Urinary bladder (tissue), 4 donors: Measurements from ENCODE around the gene DYNLRB1. TPM values are rescaled to one million over a fixed set of nuclear protein-coding genes. Genes with fewer than 3 reads are reported as not detected.
"Not testable (repeated sequence)": the region's sequence is repeated elsewhere in the genome, so short reads cannot be mapped to it uniquely, and the experiment has no call there.

Source experiments
- DNase-seq: peaks from one replicate; pipeline ENCODE4 v3.0.0-alpha.2; 2015; ENCODE audit errors: extremely low spot score
- H3K27ac ChIP-seq: one replicate; pipeline ENCODE4 v1.5.1; 2013; ENCODE audit warnings: low read depth, mild to moderate bottlenecking, moderate library complexity
- H3K36me3 ChIP-seq: one replicate; pipeline ENCODE4 v1.6.1; 2013; ENCODE audit warnings: mild to moderate bottlenecking, moderate library complexity; ENCODE audit not compliant: insufficient read depth
- H3K4me1 ChIP-seq: one replicate; pipeline ENCODE4 v1.6.1; 2013; ENCODE audit warnings: mild to moderate bottlenecking, moderate library complexity; ENCODE audit not compliant: insufficient read depth
- H3K4me3 ChIP-seq: one replicate; pipeline ENCODE4 v1.5.1; 2013; ENCODE audit warnings: low read depth, low read length
- WGBS: extraction: QIAGEN DNeasy Blood & Tissue Kit; methylation state at CpG from one replicate; pipeline ENCODE4 v1.1.7; 2013; 5-methylcytosine and 5-hydroxymethylcytosine counted together
- polyA plus RNA-seq: library from polyadenylated mRNA; stranded (reverse); fragments of 200-250 nt; gene quantifications from one replicate; pipeline ENCODE4 v1.2.3, GENCODE V29; 2013
- total RNA-seq: library from RNA; depleted of rRNA; stranded (reverse); fragments of >200 nt; gene quantifications from one replicate; pipeline ENCODE4 v1.2.3, GENCODE V29; 2014
- donor health status: healthy with polysubstance abuse.
- donor health status: healthy.

DYNLRB1 gene
- total and polyA plus RNA-seq, 2 donors = 36.2 to 248 TPM

GRCh38 chr20:34495307-34495706 lies 20.9 kb upstream of the DYNLRB1 start:
- H3K4me3 ChIP-seq = no peak overlapping the region
- peaks cover 3% of the 10 kb centered on the region for H3K36me3 ChIP-seq
- DNase-seq = no peak
- WGBS = 92% methylated on average over 7 of the region's 7 CpGs
- no peaks in the 10 kb centered on the region for H3K4me1 ChIP-seq
- no peak overlapping the region for H3K27ac ChIP-seq

- DNase-seq = no peak
- H3K4me1 ChIP-seq = no peaks in the 10 kb centered on the region
- H3K27ac ChIP-seq = no peak overlapping the region
- peaks cover 3% of the 10 kb centered on the region for H3K36me3 ChIP-seq
- 93% methylated on average over 1 of the region's 1 CpG for WGBS
- H3K4me3 ChIP-seq = no peak overlapping the region
Observed at GRCh38 chr20:34495916-34496315, 20.3 kb upstream of the DYNLRB1 start.

DNA sequence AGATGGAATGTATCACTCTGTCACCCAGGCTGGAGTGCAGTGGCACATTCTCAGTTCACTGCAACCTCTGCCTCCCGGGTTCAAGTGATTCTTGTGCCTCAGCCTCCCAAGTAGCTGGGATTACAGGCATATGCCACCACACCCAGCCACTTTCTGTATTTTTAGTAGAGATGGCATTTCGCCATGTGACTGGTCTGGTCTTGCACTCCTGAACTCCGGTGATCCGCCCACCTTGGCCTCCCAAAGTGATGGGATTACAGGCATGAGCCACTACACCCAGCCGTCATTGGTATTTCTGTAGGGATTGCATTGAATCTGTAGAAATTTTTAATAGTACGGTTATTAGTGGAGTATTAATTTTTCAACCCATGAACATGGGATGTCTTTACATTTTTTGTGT lies 18.6 kb upstream of the DYNLRB1 start:
- H3K27ac ChIP-seq = not testable (repeated sequence)
- WGBS = 98% methylated on average over 6 of the region's 6 CpGs

GRCh38 chr20:34500823-34501222 lies 15.4 kb upstream of the DYNLRB1 start:
- Histone ChIP-seq H3K27ac (no peak overlapping the region), H3K4me3 (no peak overlapping the region), H3K4me1 (no peaks in the 10 kb centered on the region), H3K36me3 (peaks cover 2% of the 10 kb centered on the region)
- 99% methylated on average over 1 of the region's 1 CpG for WGBS
- no peak for DNase-seq

More for the DNA sequence above, 18.6 kb upstream of the DYNLRB1 start:
- not testable (repeated sequence) for DNase-seq, H3K36me3 ChIP-seq, H3K4me3 ChIP-seq, H3K4me1 ChIP-seq

GRCh38 chr20:34506480-34506879 lies 9.7 kb upstream of the DYNLRB1 start:
- no peak overlapping the region for H3K4me3 ChIP-seq
- H3K36me3 ChIP-seq = peaks cover 2% of the 10 kb centered on the region
- no peak for DNase-seq
- H3K27ac ChIP-seq = no peak overlapping the region
- WGBS = 91% methylated on average over 3 of the region's 3 CpGs
- H3K4me1 ChIP-seq = no peaks in the 10 kb centered on the region

DNA sequence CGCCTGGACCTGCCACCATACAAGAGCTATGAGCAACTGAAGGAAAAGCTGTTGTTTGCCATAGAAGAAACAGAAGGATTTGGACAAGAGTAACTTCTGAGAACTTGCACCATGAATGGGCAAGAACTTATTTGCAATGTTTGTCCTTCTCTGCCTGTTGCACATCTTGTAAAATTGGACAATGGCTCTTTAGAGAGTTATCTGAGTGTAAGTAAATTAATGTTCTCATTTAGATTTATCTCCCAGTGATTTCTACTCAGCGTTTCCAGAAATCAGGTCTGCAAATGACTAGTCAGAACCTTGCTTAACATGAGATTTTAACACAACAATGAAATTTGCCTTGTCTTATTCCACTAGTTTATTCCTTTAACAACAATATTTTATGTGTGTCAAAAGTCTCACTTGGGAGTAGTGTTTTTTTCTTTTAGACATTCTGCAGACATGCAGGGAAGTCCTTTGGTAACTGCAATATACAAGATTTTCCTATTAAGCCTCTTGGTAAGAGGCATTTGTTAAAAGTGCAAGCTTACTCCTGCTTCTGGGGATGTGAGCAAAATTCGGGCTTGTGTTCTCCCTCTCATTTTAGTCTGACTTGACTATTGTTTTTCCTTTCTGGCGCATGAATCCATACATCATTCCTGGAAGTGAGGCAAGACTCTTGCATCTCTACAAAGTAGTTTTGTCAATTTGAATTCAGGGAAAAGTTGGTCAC lies 8.4 kb upstream of the DYNLRB1 start:
- WGBS = 90% methylated on average over 4 of the region's 4 CpGs
- Histone ChIP-seq H3K36me3 (peaks cover 2% of the 10 kb centered on the region), H3K27ac (no peak overlapping the region), H3K4me1 (no peaks in the 10 kb centered on the region), H3K4me3 (no peak overlapping the region)
- no peak for DNase-seq

- no peak for DNase-seq
- Histone ChIP-seq H3K27ac (no peak overlapping the region), H3K4me1 (no peaks in the 10 kb centered on the region), H3K36me3 (peaks cover 2% of the 10 kb centered on the region), H3K4me3 (no peak overlapping the region)
- 92% methylated on average over 1 of the region's 1 CpG for WGBS
Observed at GRCh38 chr20:34510575-34510974, 5.6 kb upstream of the DYNLRB1 start.

DNA sequence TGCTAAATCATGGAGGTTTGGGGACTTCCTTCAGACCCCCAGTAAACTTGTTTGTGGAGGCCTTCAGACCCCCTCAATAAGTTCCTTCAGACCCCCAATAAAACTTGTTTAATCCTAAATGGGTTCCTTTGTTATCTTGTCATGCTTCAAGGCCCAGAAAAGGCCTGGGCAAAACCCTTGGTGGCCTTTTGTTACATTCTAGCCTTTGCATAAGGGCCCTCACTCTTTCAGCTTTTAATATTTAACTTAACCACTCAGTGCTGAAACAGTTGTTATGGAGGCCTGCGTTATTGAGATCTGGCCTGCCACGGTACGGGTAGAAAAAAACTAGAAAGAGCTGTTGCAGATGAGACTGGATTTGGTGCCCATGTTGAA lies 4.3 kb upstream of the DYNLRB1 start:
- no peak for DNase-seq
- WGBS = 90% methylated on average over 3 of the region's 3 CpGs
- H3K4me3 ChIP-seq = no peak overlapping the region
- H3K27ac ChIP-seq = no peak overlapping the region
- H3K36me3 ChIP-seq = peaks cover 2% of the 10 kb centered on the region
- H3K4me1 ChIP-seq = no peaks in the 10 kb centered on the region

DNA sequence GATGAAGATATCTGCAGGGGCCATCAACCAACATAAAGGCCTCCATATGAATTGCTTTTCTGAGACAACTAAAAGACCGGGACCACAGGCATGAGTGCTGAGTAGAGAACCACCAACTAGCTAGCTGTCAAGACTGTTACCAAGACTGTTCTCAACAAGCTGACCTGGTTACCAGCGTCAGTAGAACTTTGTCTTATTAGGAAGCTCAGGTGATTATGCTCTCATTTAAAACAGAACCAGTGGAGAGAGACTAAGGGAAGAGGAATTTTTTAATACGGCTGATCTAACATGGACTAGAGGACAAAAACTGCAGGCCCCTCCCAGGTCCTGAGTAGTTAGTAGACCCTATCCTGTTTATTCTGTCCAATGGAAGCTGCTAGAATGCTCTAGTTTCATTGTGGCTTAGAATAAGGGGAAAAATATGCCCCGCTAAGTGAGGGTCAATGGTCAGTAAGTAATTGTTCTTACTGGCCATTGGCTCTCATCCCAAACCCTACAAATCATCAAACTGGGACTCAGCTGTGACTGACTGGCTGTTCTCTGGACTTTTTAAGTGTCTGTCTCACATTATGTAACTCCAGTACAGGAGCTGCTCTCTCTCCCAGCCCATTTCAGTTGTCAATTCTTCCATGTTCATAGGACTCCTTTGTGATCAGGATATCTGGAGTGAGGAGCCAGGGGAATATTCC lies 3.8 kb upstream of the DYNLRB1 start:
- Histone ChIP-seq H3K27ac (no peak overlapping the region), H3K4me3 (no peak overlapping the region), H3K36me3 (peaks cover 2% of the 10 kb centered on the region), H3K4me1 (no peaks in the 10 kb centered on the region)
- no peak for DNase-seq
- 87% methylated on average over 4 of the region's 4 CpGs for WGBS

- no peak overlapping the region for H3K4me3 ChIP-seq
- H3K4me1 ChIP-seq = no peaks in the 10 kb centered on the region
- no peak for DNase-seq
- H3K36me3 ChIP-seq = peaks cover 2% of the 10 kb centered on the region
- no peak overlapping the region for H3K27ac ChIP-seq
Observed at GRCh38 chr20:34512955-34513419, 3.2 kb upstream of the DYNLRB1 start.

- H3K4me1 ChIP-seq, H3K27ac ChIP-seq, H3K4me3 ChIP-seq, H3K36me3 ChIP-seq, DNase-seq: not testable (repeated sequence)
- 97% methylated on average over 17 of the region's 17 CpGs for WGBS
Observed at GRCh38 chr20:34514034-34514433, 2.2 kb upstream of the DYNLRB1 start.

DNA sequence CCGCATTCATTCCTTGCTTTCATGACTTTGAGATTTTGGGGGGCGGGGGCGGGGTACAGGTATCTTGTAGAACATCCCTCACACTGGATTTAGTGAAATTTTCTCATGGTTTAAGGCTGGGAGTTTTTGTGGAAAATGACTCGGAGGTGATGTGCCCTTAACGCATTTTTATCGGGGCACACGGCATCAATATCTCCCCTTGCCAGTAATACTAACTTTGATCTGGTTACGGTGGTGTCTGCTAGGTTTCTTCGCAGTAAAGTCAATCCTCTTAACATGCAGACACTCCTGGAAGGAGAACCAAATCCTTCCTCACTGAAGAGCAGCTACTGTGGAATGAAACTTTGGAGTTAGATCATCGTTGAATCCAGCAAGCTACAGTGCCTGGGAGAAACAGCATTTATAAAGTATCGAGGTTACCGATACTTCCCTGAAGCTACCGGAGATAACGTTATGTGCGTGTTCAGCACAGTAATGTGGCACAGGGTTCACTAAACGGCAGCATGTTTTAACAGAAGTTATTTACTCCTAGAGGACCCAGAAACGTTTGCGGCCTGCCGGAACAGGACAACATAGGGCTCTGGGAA lies 1.2 kb upstream of the DYNLRB1 start:
- 24% methylated on average over 19 of the region's 19 CpGs for WGBS
- no peak for DNase-seq
- Histone ChIP-seq H3K36me3 (no peaks in the 10 kb centered on the region), H3K4me3 (peak overlapping the region; percentile 72), H3K27ac (peak overlapping the region; percentile 82), H3K4me1 (no peaks in the 10 kb centered on the region)

DNA sequence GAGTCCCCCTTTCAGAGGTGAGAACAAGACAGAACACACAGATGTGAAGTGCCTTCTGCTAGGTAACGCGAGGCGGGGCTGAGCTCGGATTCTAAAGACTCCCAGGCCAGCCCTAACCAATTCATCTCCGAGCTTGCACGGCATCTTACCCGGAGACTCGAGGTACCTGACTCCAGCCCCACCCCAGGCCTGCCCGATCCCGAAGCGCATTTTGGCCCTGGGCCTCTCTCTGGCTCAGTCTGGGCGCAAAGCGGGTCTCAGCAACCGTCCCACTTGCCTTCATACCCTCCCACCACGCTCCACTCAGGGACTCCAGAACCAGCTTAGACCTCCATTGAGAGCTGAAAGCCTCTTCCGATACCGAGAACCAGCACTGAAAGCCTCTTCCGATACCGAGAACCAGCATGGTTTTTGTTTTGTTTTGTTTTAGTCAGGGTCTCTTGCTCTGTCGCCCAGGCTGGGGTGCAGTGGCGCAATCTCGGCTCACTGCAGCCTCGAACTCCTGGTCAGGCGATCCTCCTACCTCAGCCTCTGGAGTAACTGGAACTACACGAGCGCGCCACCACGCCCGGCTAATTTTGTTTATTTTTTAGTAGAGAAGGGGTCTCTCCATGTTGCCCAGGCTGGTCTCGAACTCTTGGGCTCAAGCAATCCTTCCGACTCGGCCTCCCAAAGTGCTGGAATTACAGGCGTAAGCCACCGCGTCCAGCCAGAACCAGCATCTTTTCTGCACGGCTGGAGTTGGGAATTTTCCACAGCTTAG lies 557 bp upstream of the DYNLRB1 start:
- H3K27ac ChIP-seq = peak overlapping the region; percentile 82
- DNase-seq = peak; percentile 39
- 4% methylated on average over 36 of the region's 36 CpGs for WGBS
- no peaks in the 10 kb centered on the region for H3K36me3 ChIP-seq
- peak overlapping the region; percentile 72 for H3K4me3 ChIP-seq
- H3K4me1 ChIP-seq = no peaks in the 10 kb centered on the region
